Activated T-helper 2 cell treated with anti-CD3 and anti-CD28 coated beads, Interferon-gamma antibody, Interleukin-2, Interleukin-4, amounts not matched to agents 10 μg/mL and 5 μg/mL and 100 μg/mL, durations not matched to agents 14 hours and 24 hours and 36 hours (primary cell): ENCODE measurements around the gene TBC1D22A. TPM values are rescaled to one million over a fixed set of nuclear protein-coding genes. Genes with fewer than 3 reads are reported as not detected.

Experiments used
- DNase-seq: peaks from one replicate; pipeline ENCODE4 v3.0.0; 2021; ENCODE audit warnings: low spot score
- H3K27ac Mint-ChIP-seq: one replicate; pipeline ENCODE4 v1.8.0; 2021; ENCODE audit warnings: mixed read lengths
- H3K27me3 Mint-ChIP-seq: one replicate; pipeline ENCODE4 v1.8.0; 2021; ENCODE audit warnings: low read depth, mixed read lengths
- H3K36me3 Mint-ChIP-seq: one replicate; pipeline ENCODE4 v1.8.0; 2021; ENCODE audit warnings: low read depth, mixed read lengths
- H3K4me1 Mint-ChIP-seq: one replicate; pipeline ENCODE4 v1.8.0; 2021; ENCODE audit warnings: low read depth, mixed read lengths
- H3K4me3 Mint-ChIP-seq: one replicate; pipeline ENCODE4 v1.8.0; 2021; ENCODE audit warnings: low read depth, mild to moderate bottlenecking, moderate library complexity, mixed read lengths
- H3K9me3 Mint-ChIP-seq: one replicate; pipeline ENCODE4 v1.8.0; 2021; ENCODE audit warnings: mixed read lengths
- intact Hi-C: fragments of 100-400 bp; cut with micrococcal nuclease; formaldehyde crosslinking; loops from one replicate; pipeline ENCODE4 v1.15.1; 2023
- total RNA-seq: library from RNA; stranded (reverse); gene quantifications from 2 replicates; pipeline ENCODE4 v1.2.3, GENCODE V29; 2022

The TBC1D22A gene
- total RNA-seq, 1 donor from 2014 or later: 34.8 TPM

DNA sequence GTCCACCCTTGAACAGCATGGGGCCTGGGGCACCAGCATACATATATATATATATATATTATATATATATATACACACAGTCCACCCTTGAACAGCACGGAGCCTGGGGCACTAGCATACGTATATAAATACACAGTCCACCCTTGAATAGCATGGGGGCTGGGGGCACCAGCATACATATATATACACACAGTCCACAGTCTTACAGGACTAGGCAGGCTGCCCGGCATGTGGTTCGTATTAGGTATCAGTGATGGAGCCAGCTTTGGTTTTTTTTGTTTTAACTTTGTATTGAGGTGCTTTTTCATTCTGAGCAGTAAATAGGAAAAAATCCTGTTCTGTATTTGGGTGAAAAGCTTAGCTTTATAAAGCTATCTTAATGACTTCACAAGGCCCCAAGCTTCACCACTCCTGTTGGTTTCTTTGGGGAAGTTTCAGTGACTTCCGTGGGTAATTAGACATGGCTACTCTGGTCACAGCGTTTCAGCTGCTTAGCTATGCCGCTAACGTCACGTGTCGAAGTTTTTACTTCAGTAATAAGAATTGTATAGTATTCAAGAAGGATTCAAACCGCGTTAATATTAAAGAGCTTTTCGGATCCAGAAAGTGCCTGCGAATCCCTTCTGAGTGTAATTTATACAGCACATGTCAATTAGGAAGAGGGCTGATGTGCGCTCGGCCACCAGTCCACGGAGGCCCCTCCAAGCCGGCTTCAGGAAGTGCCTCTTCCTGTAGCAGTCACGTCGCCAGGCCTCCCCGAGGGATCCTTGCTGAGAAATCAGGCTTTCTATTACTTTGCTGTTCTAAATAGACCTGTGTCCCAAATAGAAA is 179.7 kb downstream of the TBC1D22A start:
- H3K36me3 Mint-ChIP-seq: peaks cover 4% of the 10 kb centered on the region

DNA sequence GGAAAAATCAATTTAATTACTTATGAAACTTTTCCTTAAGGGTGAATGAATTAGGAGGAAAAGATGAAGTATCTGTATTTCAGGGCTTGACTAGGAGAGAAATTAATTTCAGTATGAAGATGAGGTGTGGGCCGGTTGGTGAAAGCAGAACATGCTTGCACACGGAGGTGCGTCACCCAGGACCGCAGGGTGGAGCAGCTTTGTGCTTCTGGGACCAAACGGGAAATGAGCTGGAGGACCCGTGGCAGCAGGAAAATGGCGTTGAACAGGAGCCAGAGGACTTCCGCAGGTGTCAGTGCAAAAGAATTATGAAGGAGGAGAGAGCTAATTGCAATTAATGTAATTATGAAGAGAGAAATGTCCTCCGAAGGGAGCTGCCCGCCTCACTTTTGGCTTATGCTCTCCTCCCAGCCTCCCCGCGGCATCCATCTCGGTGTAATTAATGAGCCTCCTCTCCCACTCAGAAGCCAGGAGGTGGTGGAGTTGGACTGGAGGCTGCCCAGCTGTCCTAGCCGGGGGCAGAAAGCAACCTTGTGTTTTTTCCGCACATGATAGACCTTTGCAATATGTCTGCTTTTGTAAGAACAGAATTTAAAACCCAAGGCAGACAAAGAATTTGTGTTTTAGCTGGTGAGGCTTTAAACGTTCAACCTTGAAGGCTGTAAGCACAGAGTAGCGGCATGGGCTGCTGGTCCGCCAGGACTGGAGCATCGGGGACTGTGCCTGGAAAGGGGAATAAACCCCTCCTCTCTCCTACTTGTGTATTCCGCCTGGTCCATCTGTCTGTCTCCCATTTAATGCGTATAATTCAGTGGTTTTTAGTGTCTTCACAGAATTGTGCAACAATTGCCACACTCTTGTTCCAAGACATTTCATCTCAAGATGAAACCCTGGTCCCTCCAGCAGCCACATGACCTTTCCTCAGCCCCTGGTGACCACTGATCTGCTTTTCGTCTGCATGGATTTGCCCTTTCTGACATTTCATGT is 180.6 kb downstream of the TBC1D22A start:
- H3K4me3 Mint-ChIP-seq: no peak overlapping the region
- intact Hi-C loops: no loop called here
- no peaks in the 10 kb centered on the region for H3K9me3 Mint-ChIP-seq
- no peaks in the 10 kb centered on the region for H3K27me3 Mint-ChIP-seq
- H3K36me3 Mint-ChIP-seq: peaks cover 8% of the 10 kb centered on the region
- H3K27ac Mint-ChIP-seq: no peak overlapping the region
- H3K4me1 Mint-ChIP-seq: peaks cover 7% of the 10 kb centered on the region
- DNase-seq: no peak

More for the DNA sequence above, 179.7 kb downstream of the TBC1D22A start:
- Mint-ChIP-seq H3K4me1 (peaks cover 2% of the 10 kb centered on the region), H3K27me3 (no peaks in the 10 kb centered on the region), H3K4me3 (no peak overlapping the region), H3K27ac (no peak overlapping the region), H3K9me3 (no peaks in the 10 kb centered on the region)
- intact Hi-C loops: no loop called here
- no peak for DNase-seq

DNA sequence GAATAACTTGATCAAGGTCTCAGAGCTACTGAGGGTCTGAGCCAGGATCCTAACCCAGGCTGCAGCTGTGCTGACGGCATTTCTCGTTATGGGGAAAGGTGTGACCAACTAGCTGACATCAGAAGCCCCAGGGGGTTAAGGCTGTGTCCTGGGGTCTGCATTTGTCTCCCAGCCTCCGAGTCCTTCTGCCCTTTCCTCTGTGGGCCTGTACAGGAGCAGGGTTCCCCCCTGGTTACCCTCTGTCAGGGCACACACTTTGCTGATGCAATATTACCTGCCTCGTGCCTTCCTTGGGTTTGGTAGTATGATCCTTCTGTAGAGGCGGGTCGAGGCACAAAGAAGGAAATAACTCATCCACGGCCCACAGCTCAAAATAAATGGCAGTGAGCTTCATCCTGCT is 183.0 kb downstream of the TBC1D22A start:
- DNase-seq: no peak
- no peaks in the 10 kb centered on the region for H3K9me3 Mint-ChIP-seq
- no peak overlapping the region for H3K27ac Mint-ChIP-seq
- intact Hi-C loops: no loop called here
- H3K4me3 Mint-ChIP-seq: no peak overlapping the region
- no peaks in the 10 kb centered on the region for H3K27me3 Mint-ChIP-seq
- H3K36me3 Mint-ChIP-seq: peaks cover 13% of the 10 kb centered on the region
- H3K4me1 Mint-ChIP-seq: peaks cover 7% of the 10 kb centered on the region

DNA sequence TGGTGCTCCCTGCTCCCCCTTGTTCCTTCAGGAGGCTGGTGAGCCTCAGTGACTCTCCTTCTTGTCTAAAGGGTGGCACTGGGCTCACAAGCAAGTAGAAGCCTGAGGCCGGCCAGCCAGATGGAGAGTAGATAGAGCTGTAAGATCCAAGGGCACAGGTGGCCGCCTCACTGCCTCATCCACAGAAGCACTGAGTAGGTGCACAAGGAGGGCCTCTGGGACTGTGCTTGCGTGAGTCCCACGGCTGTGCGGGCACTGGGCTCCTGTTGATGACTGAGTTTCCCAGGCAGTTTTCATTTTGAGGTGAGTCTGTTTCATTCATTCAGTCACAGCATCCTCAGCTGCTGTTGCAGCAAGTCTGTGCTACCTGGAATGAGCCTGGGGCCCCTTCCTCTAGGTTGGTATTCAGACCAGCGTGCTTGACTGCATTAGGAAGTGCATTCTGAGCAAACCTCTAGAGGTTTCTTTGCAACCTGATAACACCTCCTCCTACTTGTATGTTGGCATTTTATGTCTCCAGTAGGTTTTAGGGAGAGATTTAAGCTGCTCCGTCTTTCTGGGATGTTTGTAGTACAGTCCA is 184.0 kb downstream of the TBC1D22A start:
- no peaks in the 10 kb centered on the region for H3K27me3 Mint-ChIP-seq
- no peak overlapping the region for H3K4me3 Mint-ChIP-seq
- peaks cover 7% of the 10 kb centered on the region for H3K4me1 Mint-ChIP-seq
- H3K27ac Mint-ChIP-seq: no peak overlapping the region
- no peak for DNase-seq
- H3K36me3 Mint-ChIP-seq: peaks cover 13% of the 10 kb centered on the region
- H3K9me3 Mint-ChIP-seq: no peaks in the 10 kb centered on the region
- intact Hi-C loops: no loop called here

DNA sequence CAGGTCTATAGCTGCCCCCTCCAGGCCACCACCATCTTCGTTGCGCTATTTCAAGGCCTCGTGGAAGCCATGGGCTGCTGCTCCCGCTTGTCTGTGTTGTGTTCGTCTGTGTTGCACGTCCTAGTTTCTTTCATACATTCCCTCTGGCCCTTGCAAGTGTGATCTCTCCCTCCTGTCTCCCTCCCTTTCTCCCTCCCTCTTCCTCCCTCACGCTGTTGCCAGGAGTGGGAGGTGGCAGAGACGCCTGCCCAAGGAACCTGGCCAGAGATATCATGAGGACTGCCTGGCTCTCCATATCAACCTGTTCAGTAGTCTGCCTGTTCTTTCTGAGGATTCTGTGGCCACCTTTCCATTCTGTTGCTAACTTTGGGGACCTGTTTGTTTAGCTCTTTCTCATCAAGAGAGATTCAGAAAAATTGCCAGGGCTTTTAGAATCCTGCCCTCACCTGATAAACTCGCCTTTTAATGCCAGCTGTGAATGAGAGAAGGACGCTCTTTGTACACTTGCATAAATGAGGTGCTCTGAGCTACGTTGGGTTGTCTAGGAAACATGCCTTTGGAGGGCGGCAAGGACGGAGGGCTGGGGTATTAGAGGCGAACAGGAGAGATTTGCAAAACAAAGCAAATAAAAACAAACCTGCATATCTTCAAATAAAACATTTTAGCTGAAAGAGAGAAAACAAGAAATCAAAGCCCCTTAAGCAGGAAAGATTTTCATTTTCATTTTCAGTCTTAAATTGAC is 185.2 kb downstream of the TBC1D22A start:
- H3K27me3 Mint-ChIP-seq: no peaks in the 10 kb centered on the region
- no peak overlapping the region for H3K27ac Mint-ChIP-seq
- peaks cover 11% of the 10 kb centered on the region for H3K36me3 Mint-ChIP-seq
- peaks cover 7% of the 10 kb centered on the region for H3K4me1 Mint-ChIP-seq
- intact Hi-C loops: no loop called here
- no peak for DNase-seq
- H3K9me3 Mint-ChIP-seq: no peaks in the 10 kb centered on the region
- no peak overlapping the region for H3K4me3 Mint-ChIP-seq

DNA sequence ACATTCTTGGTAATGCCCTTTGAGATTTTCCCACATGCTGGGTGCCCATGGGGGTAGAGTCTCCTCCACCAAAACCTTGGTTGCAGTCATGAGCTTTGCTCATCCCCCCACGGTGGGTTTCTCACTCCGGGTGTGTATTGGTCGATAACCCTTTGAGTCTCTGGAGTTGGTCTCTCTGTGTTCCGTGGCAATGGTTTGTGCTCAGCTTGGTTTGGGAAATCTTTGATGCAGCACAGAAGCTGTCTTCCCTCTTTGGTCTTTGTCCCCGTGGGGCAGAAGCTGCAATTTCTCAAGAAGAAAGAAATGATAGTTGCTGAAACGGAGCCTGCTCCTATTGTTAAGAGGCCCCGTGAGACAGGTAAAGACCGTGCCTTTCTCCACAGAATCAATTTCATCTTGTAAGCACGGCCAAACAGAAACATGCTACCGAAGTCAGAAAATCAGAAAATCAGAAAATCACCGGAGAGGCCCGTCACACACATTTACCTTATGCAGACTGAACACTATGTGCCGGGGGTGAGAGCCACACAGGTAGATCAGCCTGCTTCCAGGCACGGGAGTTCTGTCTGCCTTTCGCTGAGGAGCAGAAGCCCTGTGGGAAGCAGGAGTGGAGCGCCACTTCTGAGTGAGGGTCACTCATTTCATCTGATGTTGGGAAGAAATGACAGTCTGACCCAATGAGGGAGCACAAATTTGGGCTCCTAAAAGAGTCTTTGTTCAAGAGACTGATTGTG is 186.1 kb downstream of the TBC1D22A start:
- Mint-ChIP-seq H3K27ac (no peak overlapping the region), H3K4me1 (peaks cover 5% of the 10 kb centered on the region), H3K36me3 (peaks cover 9% of the 10 kb centered on the region), H3K4me3 (no peak overlapping the region), H3K27me3 (no peaks in the 10 kb centered on the region), H3K9me3 (no peaks in the 10 kb centered on the region)
- intact Hi-C loops: no loop called here
- no peak for DNase-seq

DNA sequence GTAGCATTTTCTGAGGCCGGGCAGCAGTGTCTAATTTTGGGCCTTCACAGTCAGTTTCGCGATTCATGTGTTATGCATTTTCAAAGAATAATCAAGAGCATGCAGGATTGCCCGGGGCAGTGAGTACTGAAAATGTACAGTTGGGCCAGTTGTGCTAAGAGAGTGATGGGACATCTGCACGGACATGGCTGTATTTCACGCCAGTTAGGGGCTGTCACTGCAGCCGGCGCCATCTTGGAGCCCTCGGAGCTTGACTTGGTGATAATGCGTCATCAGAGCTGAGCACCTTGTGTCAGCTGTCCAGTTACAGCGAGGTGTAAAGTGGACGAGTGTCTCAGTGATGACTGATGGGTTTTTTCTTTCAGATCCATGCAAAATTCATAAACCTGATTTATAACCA is 188.9 kb downstream of the TBC1D22A start:
- Mint-ChIP-seq H3K4me1 (peaks cover 5% of the 10 kb centered on the region), H3K36me3 (peaks cover 9% of the 10 kb centered on the region), H3K9me3 (no peaks in the 10 kb centered on the region), H3K4me3 (no peak overlapping the region), H3K27me3 (no peaks in the 10 kb centered on the region), H3K27ac (no peak overlapping the region)
- no peak for DNase-seq
- intact Hi-C loops: no loop called here

DNA sequence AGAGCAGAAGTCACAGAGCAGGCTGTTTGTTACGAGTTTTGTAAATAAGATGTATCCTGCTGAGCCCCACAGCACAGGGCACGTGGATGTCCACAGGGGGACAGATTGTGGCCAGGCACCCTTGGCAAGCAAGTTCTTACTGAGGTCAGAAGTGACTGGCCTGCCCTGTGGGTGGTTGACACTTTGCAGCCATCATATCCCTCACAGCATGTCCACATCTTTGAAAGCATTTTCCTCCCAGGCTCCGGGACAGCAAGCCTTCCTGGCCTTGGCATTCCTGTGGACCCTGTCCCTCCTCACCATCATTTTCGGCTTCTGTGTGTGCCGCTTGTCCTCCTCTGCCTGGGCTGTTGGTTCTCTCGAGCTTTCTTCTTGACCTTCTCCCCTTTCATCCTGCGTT is 189.5 kb downstream of the TBC1D22A start:
- intact Hi-C loops: no loop called here
- Mint-ChIP-seq H3K9me3 (no peaks in the 10 kb centered on the region), H3K36me3 (peaks cover 9% of the 10 kb centered on the region), H3K27ac (no peak overlapping the region), H3K4me3 (no peak overlapping the region), H3K4me1 (peaks cover 5% of the 10 kb centered on the region), H3K27me3 (no peaks in the 10 kb centered on the region)
- no peak for DNase-seq

DNA sequence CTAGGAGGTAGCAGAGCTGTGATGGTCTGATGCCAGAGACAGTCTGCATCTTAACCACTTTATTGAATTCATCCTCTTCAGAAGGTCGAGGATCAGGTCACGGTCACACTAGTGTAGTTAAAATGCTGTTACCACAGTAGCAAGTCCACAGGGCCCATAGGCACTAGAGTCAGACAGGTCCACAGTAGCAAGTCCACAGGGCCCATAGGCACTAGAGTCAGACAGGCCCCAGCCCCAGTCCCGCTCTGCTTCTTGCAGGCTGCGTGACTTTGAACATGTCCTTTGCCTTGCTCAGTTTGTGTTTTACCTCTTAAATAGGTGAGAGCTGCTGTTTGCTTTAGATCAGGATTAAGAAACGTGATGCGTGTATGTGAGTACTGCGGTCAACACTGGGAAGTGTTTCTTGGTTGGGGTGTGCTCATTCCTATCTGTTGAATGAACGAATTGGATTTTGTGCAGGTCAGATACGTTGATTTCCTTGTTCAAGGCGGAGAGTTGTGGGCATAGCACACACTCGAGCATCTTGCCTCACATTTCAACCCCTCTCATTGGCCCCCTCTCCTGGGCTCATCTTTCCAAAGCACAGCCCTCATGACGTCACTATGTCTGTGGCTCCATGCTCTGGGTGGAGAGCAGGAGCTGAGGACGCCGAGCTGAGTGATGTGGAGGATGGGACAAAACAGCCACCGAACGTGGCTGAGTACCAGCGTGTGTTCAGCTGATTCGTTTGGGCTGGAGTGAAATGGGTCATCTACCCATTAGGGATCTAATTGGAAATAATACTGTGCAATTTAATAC is 191.7 kb downstream of the TBC1D22A start:
- H3K36me3 Mint-ChIP-seq: peaks cover 5% of the 10 kb centered on the region
- H3K9me3 Mint-ChIP-seq: no peaks in the 10 kb centered on the region
- H3K27ac Mint-ChIP-seq: no peak overlapping the region
- no peak overlapping the region for H3K4me3 Mint-ChIP-seq
- no peaks in the 10 kb centered on the region for H3K27me3 Mint-ChIP-seq
- DNase-seq: no peak
- intact Hi-C loops: no loop called here
- H3K4me1 Mint-ChIP-seq: no peaks in the 10 kb centered on the region

DNA sequence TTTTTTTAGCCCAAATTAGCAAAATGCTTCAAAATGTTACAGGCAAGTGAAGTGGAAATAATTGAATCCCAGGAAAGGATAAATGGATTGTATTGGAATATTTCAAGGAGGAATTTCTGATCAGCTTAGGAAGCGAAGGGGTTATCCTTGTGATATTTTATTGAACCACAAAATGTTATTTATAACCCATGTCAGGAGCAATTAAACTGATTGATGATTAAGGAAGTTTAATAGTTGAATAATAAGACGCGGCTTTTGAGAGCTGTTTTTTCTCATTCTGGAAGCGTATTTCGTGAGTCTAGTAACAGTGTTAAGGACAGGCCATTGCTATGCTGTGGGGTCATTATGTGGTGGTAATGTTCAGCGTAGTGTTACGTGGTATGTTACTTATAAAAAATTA is 192.3 kb downstream of the TBC1D22A start:
- no peak overlapping the region for H3K27ac Mint-ChIP-seq
- no peaks in the 10 kb centered on the region for H3K4me1 Mint-ChIP-seq
- no peaks in the 10 kb centered on the region for H3K27me3 Mint-ChIP-seq
- intact Hi-C loops: no loop called here
- H3K36me3 Mint-ChIP-seq: no peaks in the 10 kb centered on the region
- no peaks in the 10 kb centered on the region for H3K9me3 Mint-ChIP-seq
- DNase-seq: no peak
- no peak overlapping the region for H3K4me3 Mint-ChIP-seq

DNA sequence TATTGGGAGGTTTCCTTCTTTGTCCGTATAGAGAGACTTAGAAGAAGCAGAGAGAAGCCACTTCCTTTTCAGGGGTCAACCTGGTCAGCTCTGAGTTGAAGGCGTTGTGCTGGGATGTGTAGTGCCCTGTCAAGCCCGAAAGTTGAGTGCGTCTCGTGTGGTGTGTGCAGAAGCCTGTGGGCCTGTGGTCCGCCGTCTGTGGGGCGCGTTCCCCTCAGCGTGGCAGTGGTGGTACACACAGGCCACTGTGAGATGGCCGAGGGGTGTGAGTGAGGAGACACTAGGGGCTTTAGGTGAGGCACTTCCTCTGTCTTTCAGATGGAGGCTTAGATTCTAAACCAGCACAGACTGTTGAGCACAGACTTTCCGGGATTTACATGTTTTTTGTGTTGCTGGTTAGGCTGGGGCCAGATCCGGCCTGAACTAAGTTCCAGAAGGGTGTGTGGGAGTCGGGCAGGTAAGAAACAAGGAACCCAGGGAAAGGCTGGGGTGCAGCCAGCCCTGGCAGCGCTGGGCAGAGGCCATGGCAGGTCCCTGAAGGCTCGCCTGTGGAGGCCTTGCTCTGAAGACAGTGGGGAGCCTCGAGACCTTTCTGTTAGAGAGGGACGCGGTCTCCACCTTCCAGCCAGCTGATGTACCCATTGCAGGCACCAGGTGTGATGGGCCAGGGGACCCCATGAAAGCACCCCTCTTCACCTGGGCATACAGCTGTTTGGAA is 194.2 kb downstream of the TBC1D22A start:
- H3K9me3 Mint-ChIP-seq: no peaks in the 10 kb centered on the region
- intact Hi-C loops: no loop called here
- no peak overlapping the region for H3K4me3 Mint-ChIP-seq
- H3K4me1 Mint-ChIP-seq: no peaks in the 10 kb centered on the region
- no peak for DNase-seq
- H3K27ac Mint-ChIP-seq: no peak overlapping the region
- H3K36me3 Mint-ChIP-seq: no peaks in the 10 kb centered on the region
- H3K27me3 Mint-ChIP-seq: no peaks in the 10 kb centered on the region
